HCT116 (cell line): ENCODE data around the gene SDF4. TPM values are rescaled to one million over a fixed set of nuclear protein-coding genes. Genes with fewer than 3 reads are reported as not detected.

ENCODE experiments used
- ATAC-seq: fragments of 200-7000 bp; cut with Tn5 transposase; 2 replicates; pipeline ENCODE4 v1.9.1; 2020; ENCODE audit warnings: mild to moderate bottlenecking, moderate library complexity
- BruUV-seq: library from RNA; stranded (reverse); fragments of 400-500 nt; replicated peaks from 2 replicates; lab custom pipeline; 2021; lab: Mats Ljungman, UMichigan
- CTCF ChIA-PET: fragments of 300-600 bp; sonication (Branson Sonifier 250); formaldehyde crosslinking; loops from one replicate; lab custom pipeline; 2021; ENCODE audit warnings: antibody characterized with exemption; lab: Charles Lee
- POLR2A ChIA-PET: fragments of 300-600, 350-600 bp; sonication (Branson Sonifier 250); formaldehyde crosslinking; loops from one replicate; lab custom pipeline; 2021; ENCODE audit warnings: antibody characterized with exemption; lab: Charles Lee
- RAD21 ChIA-PET, 2 experiments: fragments of 300-600 bp; sonication (Branson Sonifier 250); formaldehyde crosslinking; loops; one replicate each; lab custom pipeline; 2023; ENCODE audit warnings: low total read pairs in 2 of 2; ENCODE audit not compliant: uncharacterized antibody in 2 of 2, unreplicated experiment in 2 of 2, low non-redundant PET in 1 of 2; lab: Charles Lee
- DNase-seq: peaks from one replicate; pipeline ENCODE4 v3.0.0-alpha.2; 2010; ENCODE audit warnings: low read depth, low spot score
- H2AFZ ChIP-seq: fragments of 200-600 bp; shearing (Covaris generic), sonication (generic); 2 replicates; pipeline ENCODE4 v1.6.1; 2017; ENCODE audit warnings: low read depth, mixed run types, mixed read lengths, antibody characterized with exemption, low read length; ENCODE audit not compliant: poor library complexity, severe bottlenecking
- H3K27ac ChIP-seq: 2 replicates; pipeline ENCODE4 v1.5.1; 2012; ENCODE audit warnings: low read depth, low read length
- H3K27me3 ChIP-seq: fragments of 200-600 bp; sonication (generic); 2 replicates; pipeline ENCODE4 v1.6.1; 2016; ENCODE audit warnings: mixed run types, low read length, mixed read lengths; ENCODE audit not compliant: insufficient read depth
- H3K36me3 ChIP-seq, 2 experiments: fragments of 200-500 bp in 1 of 2; fragments of 200-600 bp in 1 of 2; sonication (Bioruptor generic) in 1 of 2; sonication (generic) in 1 of 2; 2 replicates each; pipeline versions ENCODE4 v1.5.1 to v1.6.1; 2014 to 2016; ENCODE audit warnings: low read length in 2 of 2, inconsistent platforms in 1 of 2, mixed read lengths in 1 of 2, mixed run types in 1 of 2; ENCODE audit not compliant: insufficient read depth in 2 of 2, control insufficient read depth in 1 of 2
- H3K4me1 ChIP-seq, 2 experiments: fragments of 200-600 bp in 1 of 2; sonication (generic) in 1 of 2; 2 replicates each; pipeline versions ENCODE4 v1.5.1 to v1.6.1; 2012 to 2017; ENCODE audit warnings: low read length in 2 of 2, inconsistent platforms in 1 of 2, mild to moderate bottlenecking in 1 of 2, mixed read lengths in 1 of 2, mixed run types in 1 of 2, moderate library complexity in 1 of 2; ENCODE audit not compliant: insufficient read depth in 2 of 2, control insufficient read depth in 1 of 2
- H3K4me2 ChIP-seq: fragments of 200-600 bp; sonication (generic); 2 replicates; pipeline ENCODE4 v1.6.1; 2017; ENCODE audit warnings: mixed run types, low read length, mixed read lengths
- H3K4me3 ChIP-seq, 2 experiments: fragments of 200-600 bp in 1 of 2; sonication (generic) in 1 of 2; replicated peaks in 1 of 2; 2 replicates each; pipeline ENCODE4 v1.5.1; 2011 to 2016; ENCODE audit warnings: low read length in 2 of 2, control low read depth in 1 of 2, low read depth in 1 of 2, mild to moderate bottlenecking in 1 of 2, mixed read lengths in 1 of 2, mixed run types in 1 of 2
- H3K79me2 ChIP-seq: fragments of 200-600 bp; sonication (generic); 2 replicates; pipeline ENCODE4 v1.6.1; 2017; ENCODE audit warnings: mild to moderate bottlenecking, mixed run types, low read length, moderate library complexity, mixed read lengths; ENCODE audit not compliant: insufficient read depth
- H3K9ac ChIP-seq: fragments of 200-600 bp; sonication (generic); 2 replicates; pipeline ENCODE4 v1.6.1; 2016; ENCODE audit warnings: low read length, mixed read lengths
- H3K9me2 ChIP-seq: fragments of 200-600 bp; sonication (generic), shearing (Covaris generic); 2 replicates; pipeline ENCODE4 v1.6.1; 2017; ENCODE audit warnings: mixed run types, mild to moderate bottlenecking, moderate library complexity; ENCODE audit not compliant: insufficient read depth
- H3K9me3 ChIP-seq, 2 experiments: fragments of 200-500 bp in 1 of 2; fragments of 200-600 bp in 1 of 2; sonication (Bioruptor generic) in 1 of 2; sonication (generic) in 1 of 2; 2 replicates each; pipeline ENCODE4 v1.6.1; 2014 to 2017; ENCODE audit warnings: low read length in 2 of 2, mixed read lengths in 2 of 2, inconsistent platforms in 1 of 2, low read depth in 1 of 2, mild to moderate bottlenecking in 1 of 2, mixed run types in 1 of 2, moderate library complexity in 1 of 2; ENCODE audit not compliant: control insufficient read depth in 1 of 2, insufficient read depth in 1 of 2
- H4K20me1 ChIP-seq: fragments of 200-600 bp; sonication (generic), shearing (Covaris generic); 2 replicates; pipeline ENCODE4 v1.6.1; 2017; ENCODE audit warnings: mixed run types, mild to moderate bottlenecking, moderate library complexity; ENCODE audit not compliant: insufficient read depth
- RAD21 ChIP-seq: IDR thresholded peaks from 2 replicates; pipeline ENCODE4 v1.6.1; 2012; ENCODE audit warnings: low read depth, mild to moderate bottlenecking
- REST ChIP-seq: IDR thresholded peaks from 2 replicates; pipeline ENCODE4 v1.6.1; 2012; ENCODE audit warnings: low read depth
- ZFX ChIP-seq: fragments of 450-650 bp; IDR thresholded peaks from 2 replicates; pipeline ENCODE4 v1.6.1; 2017
- intact Hi-C: fragments of 100-400 bp; cut with micrococcal nuclease; formaldehyde crosslinking; loops from 2 replicates; pipeline ENCODE4 v1.10.0; 2022
- total RNA-seq: library from RNA; stranded (reverse); gene quantifications from one replicate; pipeline ENCODE4 v1.2.1, GENCODE V29; 2021; ENCODE audit not compliant: unreplicated experiment

The SDF4 gene
- total RNA-seq, 1 experiment from 2014 or later, result 133 TPM

DNA sequence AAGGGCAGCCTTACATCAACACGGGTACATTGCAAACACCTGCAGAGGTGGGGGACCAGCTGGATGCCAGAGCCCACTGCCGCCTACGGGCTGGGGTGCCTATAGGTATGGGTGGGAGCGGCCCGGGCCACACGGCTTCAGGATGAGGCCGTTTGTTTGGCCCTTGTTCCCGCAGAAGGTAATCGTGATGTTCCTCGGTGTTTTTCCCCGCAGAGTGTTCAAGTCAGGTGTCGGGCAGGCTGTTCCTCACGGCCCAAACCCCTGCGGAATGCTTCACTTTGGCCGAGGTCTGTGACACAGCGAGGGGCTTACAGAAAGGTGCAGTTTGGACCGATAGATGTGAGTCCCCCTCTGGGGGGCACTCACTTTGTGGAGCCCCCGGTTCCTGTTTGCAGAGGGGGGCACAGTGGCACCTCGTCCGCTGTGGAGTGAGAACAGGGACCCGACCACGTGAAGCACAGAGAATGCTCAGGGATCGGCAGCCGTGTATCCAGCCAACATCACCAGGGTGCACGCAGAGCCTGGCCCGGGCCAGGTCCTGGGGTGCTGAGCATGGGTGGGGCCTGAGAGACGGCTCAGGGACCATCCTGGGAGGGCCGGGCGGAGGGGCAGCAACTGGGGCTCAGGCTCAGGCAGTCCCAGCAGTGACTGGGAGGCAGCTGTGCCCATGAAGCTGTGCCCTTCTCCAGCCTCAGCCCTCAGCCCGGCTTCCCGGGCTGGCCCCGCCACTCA is 58.6 kb downstream of the SDF4 start:
- CTCF ChIA-PET, result no interaction called here
- Histone ChIP-seq H3K27me3 (no peaks in the 10 kb centered on the region), H3K9me3 (no peaks in the 10 kb centered on the region), H3K79me2 (peaks cover 3% of the 10 kb centered on the region; the same call in 1 of the 2 replicates), H3K9ac (no peak overlapping the region), H3K4me1 (peaks cover 2 to 16% of the 10 kb centered on the region in 2 experiments; a peak in 3 of 4 replicates), H3K9me2 (no peaks in the 10 kb centered on the region), H3K36me3 (peaks cover 0 to 2% of the 10 kb centered on the region in 2 experiments; a peak in 2 of 4 replicates), H4K20me1 (no peaks in the 10 kb centered on the region), H3K4me2 (no peak overlapping the region), H3K27ac (no peak overlapping the region), H2AFZ (no peak overlapping the region), H3K4me3 (no peak overlapping the region)
- no peak for DNase-seq
- intact Hi-C loops, result no loop called here
- no TSS peak for BruUV-seq
- no peak for ATAC-seq
- TF ChIP-seq ZFX, result no peak
- TF ChIP-seq RAD21, result no peak
- no peak for TF ChIP-seq REST
- POLR2A ChIA-PET, result no interaction called here
- RAD21 ChIA-PET, result no interaction called here
